Measurements from ENCODE around the gene UVSSA. TPM values are rescaled to one million over a fixed set of nuclear protein-coding genes. Genes with fewer than 3 reads are reported as not detected.

The UVSSA gene
- total RNA-seq, 1 donor from 2014 or later, result 33.9 TPM

GRCh38 chr4:1342003-1342402, 5.0 kb upstream of the UVSSA start:
- Mint-ChIP-seq H3K4me3 (ENCODE audit: unreplicated experiment) (no peak overlapping the region), H3K27ac (ENCODE audit: unreplicated experiment) (no peak overlapping the region), H3K27me3 (ENCODE audit: unreplicated experiment) (peaks cover 5% of the 10 kb centered on the region), H3K4me1 (ENCODE audit: low read depth, unreplicated experiment) (peaks cover 7% of the 10 kb centered on the region), H3K9me3 (ENCODE audit: unreplicated experiment) (peaks cover 10% of the 10 kb centered on the region), H3K36me3 (ENCODE audit: unreplicated experiment) (peaks cover 5% of the 10 kb centered on the region)
- DNase-seq, result no peak
- TF ChIP-seq CTCF (IDR thresholded peaks at IDR 0.05; ENCODE audit: partially characterized antibody, unreplicated experiment), result no peak

DNA sequence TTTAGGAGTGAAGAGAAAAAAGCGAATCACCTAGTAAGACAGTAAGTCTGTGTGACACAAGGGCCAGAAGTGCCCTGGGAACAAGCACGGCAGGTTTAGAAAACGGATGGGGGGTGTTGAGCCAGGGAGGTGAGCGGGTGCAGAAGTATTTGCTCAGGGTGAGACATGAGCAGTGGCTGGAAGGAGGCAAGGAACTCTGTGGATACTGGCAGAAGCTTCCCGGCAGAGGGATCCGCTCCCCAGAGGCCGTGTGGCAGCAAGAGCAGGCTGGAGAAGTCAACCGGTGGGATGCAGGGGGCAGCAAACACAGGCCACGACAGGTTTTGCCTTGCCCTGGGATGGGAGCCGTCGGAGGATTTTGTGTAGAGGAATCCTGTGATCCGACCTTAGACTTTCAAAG, 2.3 kb upstream of the UVSSA start:
- TF ChIP-seq CTCF (IDR thresholded peaks at IDR 0.05; ENCODE audit: partially characterized antibody, unreplicated experiment), result no peak
- peaks cover 8% of the 10 kb centered on the region for H3K36me3 Mint-ChIP-seq (ENCODE audit: unreplicated experiment)
- peak overlapping the region; percentile 35 for H3K27ac Mint-ChIP-seq (ENCODE audit: unreplicated experiment)
- peaks cover 6% of the 10 kb centered on the region for H3K9me3 Mint-ChIP-seq (ENCODE audit: unreplicated experiment)
- peaks cover 16% of the 10 kb centered on the region for H3K4me1 Mint-ChIP-seq (ENCODE audit: low read depth, unreplicated experiment)
- H3K4me3 Mint-ChIP-seq (ENCODE audit: unreplicated experiment), result peak overlapping the region; percentile 91
- no peak for DNase-seq
- peaks cover 12% of the 10 kb centered on the region for H3K27me3 Mint-ChIP-seq (ENCODE audit: unreplicated experiment)

- Mint-ChIP-seq H3K27me3 (ENCODE audit: unreplicated experiment) (peaks cover 14% of the 10 kb centered on the region), H3K36me3 (ENCODE audit: unreplicated experiment) (peaks cover 8% of the 10 kb centered on the region), H3K4me3 (ENCODE audit: unreplicated experiment) (peak overlapping the region; percentile 91), H3K4me1 (ENCODE audit: low read depth, unreplicated experiment) (peaks cover 16% of the 10 kb centered on the region), H3K27ac (ENCODE audit: unreplicated experiment) (peak overlapping the region; percentile 92), H3K9me3 (ENCODE audit: unreplicated experiment) (peaks cover 8% of the 10 kb centered on the region)
- TF ChIP-seq CTCF (IDR thresholded peaks at IDR 0.05; ENCODE audit: partially characterized antibody, unreplicated experiment), result no peak
- peak; percentile 80 for DNase-seq
Measured at GRCh38 chr4:1345903-1346780, 866 bp upstream of the UVSSA start.

DNA sequence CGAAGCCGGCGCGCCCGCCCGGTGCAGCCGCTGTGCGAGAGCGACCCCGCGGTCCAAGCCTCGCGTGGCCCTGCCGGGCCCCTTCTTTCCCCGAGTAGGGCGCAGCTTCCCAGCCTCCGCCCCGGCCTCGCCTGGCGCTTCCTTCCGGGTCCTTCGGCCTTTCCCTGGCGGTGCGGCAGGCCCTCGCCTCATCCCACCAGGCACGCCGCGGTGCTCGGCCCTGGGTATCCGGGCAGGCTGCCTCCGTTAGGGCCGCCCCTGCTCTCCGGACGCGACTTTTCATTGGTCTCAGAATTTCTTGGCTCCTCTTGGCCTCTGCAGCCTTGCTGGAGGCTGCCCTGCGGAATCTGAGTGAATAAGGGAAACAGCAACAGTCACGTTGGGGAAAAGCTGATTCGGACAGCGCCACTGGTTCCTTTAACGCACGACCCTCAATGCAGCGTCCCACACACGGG, 429 bp downstream of the UVSSA start:
- Mint-ChIP-seq H3K27ac (ENCODE audit: unreplicated experiment) (peak overlapping the region; percentile 92), H3K4me3 (ENCODE audit: unreplicated experiment) (peak overlapping the region; percentile 86), H3K27me3 (ENCODE audit: unreplicated experiment) (peaks cover 14% of the 10 kb centered on the region), H3K36me3 (ENCODE audit: unreplicated experiment) (peaks cover 8% of the 10 kb centered on the region), H3K9me3 (ENCODE audit: unreplicated experiment) (peaks cover 8% of the 10 kb centered on the region), H3K4me1 (ENCODE audit: low read depth, unreplicated experiment) (peaks cover 16% of the 10 kb centered on the region)
- peak; percentile 71 for DNase-seq
- TF ChIP-seq CTCF (IDR thresholded peaks at IDR 0.05; ENCODE audit: partially characterized antibody, unreplicated experiment), result no peak

GRCh38 chr4:1348014-1348513, 1.1 kb downstream of the UVSSA start:
- H3K4me1 Mint-ChIP-seq (ENCODE audit: low read depth, unreplicated experiment), result peaks cover 16% of the 10 kb centered on the region
- no peak for TF ChIP-seq CTCF (IDR thresholded peaks at IDR 0.05; ENCODE audit: partially characterized antibody, unreplicated experiment)
- H3K36me3 Mint-ChIP-seq (ENCODE audit: unreplicated experiment), result peaks cover 8% of the 10 kb centered on the region
- H3K9me3 Mint-ChIP-seq (ENCODE audit: unreplicated experiment), result peaks cover 8% of the 10 kb centered on the region
- peak overlapping the region; percentile 86 for H3K4me3 Mint-ChIP-seq (ENCODE audit: unreplicated experiment)
- peaks cover 13% of the 10 kb centered on the region for H3K27me3 Mint-ChIP-seq (ENCODE audit: unreplicated experiment)
- peak overlapping the region; percentile 71 for H3K27ac Mint-ChIP-seq (ENCODE audit: unreplicated experiment)
- DNase-seq, result no peak

All from glutamatergic neuron (in vitro differentiated cells).